ENCODE results near the gene NANOS2. TPM values are rescaled to one million over a fixed set of nuclear protein-coding genes. Genes with fewer than 3 reads are reported as not detected.
"Not testable (repeated sequence)": the region's sequence is repeated elsewhere in the genome, so short reads cannot be mapped to it uniquely, and the experiment has no call there.

NANOS2 gene
- total RNA-seq, 1 experiment from 2014 or later = not detected

DNA sequence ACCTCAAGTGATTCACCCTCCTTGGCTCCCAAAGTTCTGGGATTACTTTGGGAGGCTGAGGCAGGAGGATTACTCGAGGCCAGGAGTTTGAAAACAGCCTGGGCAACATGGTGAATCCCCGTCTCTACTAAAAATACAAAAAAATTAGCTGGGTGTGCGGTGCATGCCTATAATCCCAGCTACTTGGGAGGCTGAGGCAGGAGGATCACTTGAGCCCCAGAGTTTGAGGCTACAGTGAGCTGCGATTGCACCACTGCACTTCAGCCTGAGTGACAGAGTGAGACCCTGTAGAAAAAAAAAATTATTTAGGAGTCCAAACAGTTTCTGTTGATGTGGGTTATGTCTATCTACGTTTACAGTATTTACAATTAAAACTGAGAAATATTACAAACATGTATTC is 43.8 kb downstream of the NANOS2 start:
- Histone ChIP-seq H3K79me2 (ENCODE audit: low read length) (no peaks in the 10 kb centered on the region), H3K4me3 (ENCODE audit: low read length) (no peak overlapping the region), H3K36me3 (ENCODE audit: low read depth, low read length) (no peaks in the 10 kb centered on the region), H3K9ac (ENCODE audit: low read length) (no peak overlapping the region), H3K9me2 (replicated peaks; ENCODE audit: low read length) (no peaks in the 10 kb centered on the region), H3K27me3 (ENCODE audit: low read length) (no peaks in the 10 kb centered on the region), H4K20me1 (ENCODE audit: low read length) (no peaks in the 10 kb centered on the region), H3K27ac (ENCODE audit: low read length) (no peak overlapping the region), H3F3A (ENCODE audit: low read length, unreplicated experiment) (no peaks in the 10 kb centered on the region), H2AFZ (ENCODE audit: low read length) (no peak overlapping the region), H3K4me1 (ENCODE audit: insufficient read depth, low read length) (no peaks in the 10 kb centered on the region), H3K4me2 (ENCODE audit: low read length) (no peak overlapping the region), H3K9me3 (ENCODE audit: low read length) (no peaks in the 10 kb centered on the region)
- CTCF ChIA-PET = no interaction called here
- no peak for ATAC-seq
- no peak for TF ChIP-seq EZH2phosphoT487 (IDR thresholded peaks at IDR 0.05; ENCODE audit: borderline replicate concordance, low read length)
- TF ChIP-seq, protein P1, sequence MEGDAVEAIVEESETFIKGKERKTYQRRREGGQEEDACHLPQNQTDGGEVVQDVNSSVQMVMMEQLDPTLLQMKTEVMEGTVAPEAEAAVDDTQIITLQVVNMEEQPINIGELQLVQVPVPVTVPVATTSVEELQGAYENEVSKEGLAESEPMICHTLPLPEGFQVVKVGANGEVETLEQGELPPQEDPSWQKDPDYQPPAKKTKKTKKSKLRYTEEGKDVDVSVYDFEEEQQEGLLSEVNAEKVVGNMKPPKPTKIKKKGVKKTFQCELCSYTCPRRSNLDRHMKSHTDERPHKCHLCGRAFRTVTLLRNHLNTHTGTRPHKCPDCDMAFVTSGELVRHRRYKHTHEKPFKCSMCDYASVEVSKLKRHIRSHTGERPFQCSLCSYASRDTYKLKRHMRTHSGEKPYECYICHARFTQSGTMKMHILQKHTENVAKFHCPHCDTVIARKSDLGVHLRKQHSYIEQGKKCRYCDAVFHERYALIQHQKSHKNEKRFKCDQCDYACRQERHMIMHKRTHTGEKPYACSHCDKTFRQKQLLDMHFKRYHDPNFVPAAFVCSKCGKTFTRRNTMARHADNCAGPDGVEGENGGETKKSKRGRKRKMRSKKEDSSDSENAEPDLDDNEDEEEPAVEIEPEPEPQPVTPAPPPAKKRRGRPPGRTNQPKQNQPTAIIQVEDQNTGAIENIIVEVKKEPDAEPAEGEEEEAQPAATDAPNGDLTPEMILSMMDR (conservative IDR thresholded peaks at IDR 0.05; ENCODE audit: low read depth, low read length) = no peak
- no peak for DNase-seq
- POLR2A ChIA-PET (ENCODE audit: unreplicated experiment) = no interaction called here
- intact Hi-C loops (cut with micrococcal nuclease) = no loop called here
- BruUV-seq (replicated peaks) = no TSS peak

DNA sequence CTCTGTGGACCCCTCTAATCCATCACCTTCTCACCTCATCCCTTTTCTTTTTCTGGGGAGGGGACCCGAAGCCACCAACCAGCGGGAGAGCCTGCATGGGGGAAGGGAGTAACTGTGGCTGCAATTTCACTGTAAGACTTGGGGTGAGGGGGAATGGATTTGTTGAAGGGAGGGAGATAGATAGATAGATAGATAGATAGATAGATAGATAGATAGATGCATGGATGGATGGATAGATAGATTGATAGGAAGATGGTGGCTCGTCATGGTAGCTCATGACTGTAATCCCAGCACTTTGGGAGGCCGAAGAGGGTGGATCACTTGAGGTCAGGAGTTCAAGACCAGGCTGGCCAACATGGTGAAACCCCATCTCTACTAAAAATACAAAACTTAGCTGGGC is 47.3 kb downstream of the NANOS2 start:
- H3K27me3 ChIP-seq (ENCODE audit: low read length) = peaks cover 13% of the 10 kb centered on the region
- intact Hi-C loops (cut with micrococcal nuclease); H3F3A ChIP-seq (ENCODE audit: low read length, unreplicated experiment); H3K9ac ChIP-seq (ENCODE audit: low read length); H3K4me1 ChIP-seq (ENCODE audit: insufficient read depth, low read length); H4K20me1 ChIP-seq (ENCODE audit: low read length); H2AFZ ChIP-seq (ENCODE audit: low read length); H3K9me2 ChIP-seq (replicated peaks; ENCODE audit: low read length); H3K4me2 ChIP-seq (ENCODE audit: low read length); H3K27ac ChIP-seq (ENCODE audit: low read length); POLR2A ChIA-PET (ENCODE audit: unreplicated experiment); H3K36me3 ChIP-seq (ENCODE audit: low read depth, low read length); BruUV-seq (replicated peaks); ATAC-seq; H3K9me3 ChIP-seq (ENCODE audit: low read length); DNase-seq; CTCF ChIA-PET; H3K79me2 ChIP-seq (ENCODE audit: low read length); H3K4me3 ChIP-seq (ENCODE audit: low read length): not testable (repeated sequence)

DNA sequence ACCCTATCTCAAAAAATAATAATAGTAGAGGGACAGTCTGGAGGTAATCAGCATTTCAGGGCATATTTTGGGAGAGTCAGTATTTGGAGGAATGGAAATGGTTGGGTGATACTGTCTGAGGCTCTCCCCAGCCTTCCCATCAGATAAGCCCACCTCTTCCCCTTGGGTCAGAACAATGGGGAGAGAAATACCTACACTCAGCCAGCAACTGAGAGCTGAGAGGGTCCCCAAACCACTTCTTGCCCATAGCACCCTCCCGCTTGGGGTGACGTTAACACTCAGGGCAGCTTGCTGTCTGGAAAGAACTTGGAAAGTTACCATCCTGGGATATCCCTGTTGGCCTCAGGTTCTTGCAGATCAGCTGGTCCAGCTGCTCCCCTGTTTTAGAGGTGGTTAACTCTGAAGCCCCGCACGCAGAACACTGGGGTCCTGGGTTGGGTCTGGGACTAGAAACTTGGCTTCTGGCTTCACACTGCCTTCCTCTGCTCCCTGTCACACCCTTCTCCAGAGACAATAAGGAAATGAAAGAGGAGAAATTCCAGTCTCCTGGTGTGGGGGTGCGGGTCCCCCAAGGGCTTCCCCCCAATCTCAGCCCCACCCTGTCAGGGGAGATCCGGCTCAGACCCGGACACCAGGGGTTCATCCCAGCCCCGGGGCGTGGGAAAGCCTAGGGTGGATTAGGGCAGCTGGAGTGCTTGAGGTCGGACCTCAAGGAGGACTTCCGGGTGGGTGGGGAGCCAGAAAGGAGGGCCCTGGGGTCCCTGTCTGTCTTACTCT is 48.0 kb downstream of the NANOS2 start:
- no peaks in the 10 kb centered on the region for H3K9me3 ChIP-seq (ENCODE audit: low read length)
- H3K79me2 ChIP-seq (ENCODE audit: low read length) = peaks cover 12% of the 10 kb centered on the region
- H3K9ac ChIP-seq (ENCODE audit: low read length) = no peak overlapping the region
- H3K27ac ChIP-seq (ENCODE audit: low read length) = no peak overlapping the region
- no TSS peak for BruUV-seq (replicated peaks)
- TF ChIP-seq EZH2phosphoT487 (IDR thresholded peaks at IDR 0.05; ENCODE audit: borderline replicate concordance, low read length) = no peak
- no peak for TF ChIP-seq EZH2 (IDR thresholded peaks at IDR 0.05; ENCODE audit: low read length, unreplicated experiment)
- TF ChIP-seq, protein P1 (conservative IDR thresholded peaks at IDR 0.05; ENCODE audit: low read depth, low read length) = no peak
- intact Hi-C loops (cut with micrococcal nuclease) = no loop called here
- ChIA-PET POLR2A (ENCODE audit: unreplicated experiment) (no interaction called here), CTCF (no interaction called here)
- H3K9me2 ChIP-seq (replicated peaks; ENCODE audit: low read length) = no peaks in the 10 kb centered on the region
- no peaks in the 10 kb centered on the region for H3K36me3 ChIP-seq (ENCODE audit: low read depth, low read length)
- ATAC-seq = no peak
- H3F3A ChIP-seq (ENCODE audit: low read length, unreplicated experiment) = no peaks in the 10 kb centered on the region
- no peaks in the 10 kb centered on the region for H4K20me1 ChIP-seq (ENCODE audit: low read length)
- H3K4me3 ChIP-seq (ENCODE audit: low read length) = no peak overlapping the region
- H3K4me1 ChIP-seq (ENCODE audit: insufficient read depth, low read length) = no peaks in the 10 kb centered on the region
- no peak overlapping the region for H3K4me2 ChIP-seq (ENCODE audit: low read length)
- no peak overlapping the region for H2AFZ ChIP-seq (ENCODE audit: low read length)
- H3K27me3 ChIP-seq (ENCODE audit: low read length) = peaks cover 13% of the 10 kb centered on the region
- DNase-seq = no peak
